ENCODE results near the gene LINC00632. TPM values are rescaled to one million over a fixed set of nuclear protein-coding genes. Genes with fewer than 3 reads are reported as not detected.

LINC00632 gene
- total and polyA plus RNA-seq, 3 donors from 2014 or later, result 0.87 to 10.2 (median 9.7) TPM

- Histone ChIP-seq H3K27ac (no peak overlapping the region), H3K9me3 (no peaks in the 10 kb centered on the region), H3K27me3 (no peaks in the 10 kb centered on the region), H3K4me1 (no peaks in the 10 kb centered on the region), H3K36me3 (ENCODE audit: low read depth, missing control alignments) (no peaks in the 10 kb centered on the region), H3K4me3 (no peak overlapping the region)
- intact Hi-C loops (cut with DNase I; ENCODE audit: low total_unique reads), result no loop called here
- DNase-seq, result no peak
- TF ChIP-seq CTCF (IDR thresholded peaks at IDR 0.05) (no peak), POLR2A (IDR thresholded peaks at IDR 0.05) (no peak)
Measured at GRCh38 chrX:140744085-140744484, 34.5 kb downstream of the LINC00632 start.

GRCh38 chrX:140756941-140757340 lies 47.4 kb downstream of the LINC00632 start:
- WGBS, 2 donors, result 60 to 75% methylated on average over 6 of the region's 6 CpGs
- Histone ChIP-seq H3K4me1 (no peaks in the 10 kb centered on the region), H3K36me3 (ENCODE audit: low read depth, missing control alignments) (no peaks in the 10 kb centered on the region), H3K9me3 (no peaks in the 10 kb centered on the region), H3K27ac (no peak overlapping the region), H3K27me3 (no peaks in the 10 kb centered on the region), H3K4me3 (no peak overlapping the region)
- TF ChIP-seq POLR2A (IDR thresholded peaks at IDR 0.05), result no peak
- no peak for TF ChIP-seq CTCF (IDR thresholded peaks at IDR 0.05)
- intact Hi-C loops (cut with DNase I; ENCODE audit: low total_unique reads), result no loop called here
- DNase-seq, result no peak

- H3K36me3 ChIP-seq (ENCODE audit: low read depth, missing control alignments), result no peaks in the 10 kb centered on the region
- H3K9me3 ChIP-seq, result no peaks in the 10 kb centered on the region
- H3K4me3 ChIP-seq, result no peak overlapping the region
- H3K27ac ChIP-seq, result no peak overlapping the region
- no peaks in the 10 kb centered on the region for H3K27me3 ChIP-seq
- intact Hi-C loops (cut with DNase I; ENCODE audit: low total_unique reads), result no loop called here
- peak; percentile 60 for DNase-seq
- peak; percentile 33 to 48 (median 45) for TF ChIP-seq CTCF (IDR thresholded peaks at IDR 0.05)
- no peak for TF ChIP-seq POLR2A (IDR thresholded peaks at IDR 0.05)
- 4 to 44% methylated on average over 7 of the region's 7 CpGs for WGBS, 2 donors
- no peaks in the 10 kb centered on the region for H3K4me1 ChIP-seq
Measured at GRCh38 chrX:140762061-140762460, 52.5 kb downstream of the LINC00632 start.

GRCh38 chrX:140764401-140764919 lies 54.9 kb downstream of the LINC00632 start:
- no peaks in the 10 kb centered on the region for H3K4me1 ChIP-seq
- DNase-seq, result peak; percentile 17
- H3K27ac ChIP-seq, result no peak overlapping the region
- TF ChIP-seq POLR2A (IDR thresholded peaks at IDR 0.05) (no peak), CTCF (IDR thresholded peaks at IDR 0.05) (no peak)
- intact Hi-C loops (cut with DNase I; ENCODE audit: low total_unique reads), result no loop called here
- 0% methylated on average over 4 to 26 of the region's 31 CpGs for WGBS, 2 donors
- H3K4me3 ChIP-seq, result peak overlapping the region; percentile 15 to 48
- no peaks in the 10 kb centered on the region for H3K27me3 ChIP-seq
- no peaks in the 10 kb centered on the region for H3K36me3 ChIP-seq (ENCODE audit: low read depth, missing control alignments)
- H3K9me3 ChIP-seq, result no peaks in the 10 kb centered on the region

GRCh38 chrX:140765043-140765784 lies 55.7 kb downstream of the LINC00632 start:
- intact Hi-C loops (cut with DNase I; ENCODE audit: low total_unique reads), result no loop called here
- Histone ChIP-seq H3K9me3 (no peaks in the 10 kb centered on the region), H3K27ac (no peak overlapping the region), H3K4me1 (no peaks in the 10 kb centered on the region), H3K27me3 (no peaks in the 10 kb centered on the region), H3K36me3 (ENCODE audit: low read depth, missing control alignments) (no peaks in the 10 kb centered on the region), H3K4me3 (peak overlapping the region in 1 of 2 donors; percentile 48)
- DNase-seq, result peak; percentile 13
- WGBS, 2 donors, result 8 to 22% methylated on average over 6 to 19 of the region's 19 CpGs
- no peak for TF ChIP-seq POLR2A (IDR thresholded peaks at IDR 0.05)
- no peak for TF ChIP-seq CTCF (IDR thresholded peaks at IDR 0.05)

Measured in testis (tissue), 3 donors.